Epithelial cell of esophagus (primary cell): ENCODE results near the gene CTNNA2.
"Not testable (repeated sequence)": the region's sequence is repeated elsewhere in the genome, so short reads cannot be mapped to it uniquely, and the experiment has no call there.

ENCODE experiments used
- DNase-seq: peaks from one replicate; pipeline ENCODE4 v3.0.0; 2010; ENCODE audit warnings: low read depth
- H3K4me3 ChIP-seq: 2 replicates; pipeline ENCODE4 v1.5.1; 2011; ENCODE audit warnings: mild to moderate bottlenecking, low read length, control low read depth
- TF ChIP-seq, protein P1 (sequence below): IDR thresholded peaks from 2 replicates; pipeline ENCODE4 v1.5.1; 2011; ENCODE audit warnings: low read depth, mild to moderate bottlenecking, low read length, control low read depth, inconsistent platforms; ENCODE audit not compliant: insufficient read depth; ENCODE audit errors: missing control alignments

CTNNA2 gene

DNA sequence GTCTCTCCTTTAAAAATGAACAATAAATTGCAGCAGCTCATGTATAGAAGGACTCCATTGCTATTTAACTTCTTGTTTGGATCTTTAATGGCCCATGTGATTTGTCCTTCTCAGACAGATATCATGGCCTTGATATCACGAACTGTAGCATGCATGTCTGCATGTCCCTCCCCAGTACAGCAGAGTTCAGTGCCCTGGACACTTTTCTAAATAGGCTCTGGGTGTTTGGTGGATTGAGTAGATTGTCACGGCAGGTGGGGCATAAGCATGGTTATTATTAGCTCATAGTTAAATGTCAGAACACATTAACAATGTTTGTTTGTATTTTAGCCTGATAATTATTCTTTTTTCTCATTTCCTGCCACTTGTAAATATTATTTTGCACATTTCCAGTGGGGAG lies 673.4 kb downstream of the CTNNA2 start:
- no peak overlapping the region for H3K4me3 ChIP-seq
- DNase-seq = no peak
- TF ChIP-seq, protein P1, sequence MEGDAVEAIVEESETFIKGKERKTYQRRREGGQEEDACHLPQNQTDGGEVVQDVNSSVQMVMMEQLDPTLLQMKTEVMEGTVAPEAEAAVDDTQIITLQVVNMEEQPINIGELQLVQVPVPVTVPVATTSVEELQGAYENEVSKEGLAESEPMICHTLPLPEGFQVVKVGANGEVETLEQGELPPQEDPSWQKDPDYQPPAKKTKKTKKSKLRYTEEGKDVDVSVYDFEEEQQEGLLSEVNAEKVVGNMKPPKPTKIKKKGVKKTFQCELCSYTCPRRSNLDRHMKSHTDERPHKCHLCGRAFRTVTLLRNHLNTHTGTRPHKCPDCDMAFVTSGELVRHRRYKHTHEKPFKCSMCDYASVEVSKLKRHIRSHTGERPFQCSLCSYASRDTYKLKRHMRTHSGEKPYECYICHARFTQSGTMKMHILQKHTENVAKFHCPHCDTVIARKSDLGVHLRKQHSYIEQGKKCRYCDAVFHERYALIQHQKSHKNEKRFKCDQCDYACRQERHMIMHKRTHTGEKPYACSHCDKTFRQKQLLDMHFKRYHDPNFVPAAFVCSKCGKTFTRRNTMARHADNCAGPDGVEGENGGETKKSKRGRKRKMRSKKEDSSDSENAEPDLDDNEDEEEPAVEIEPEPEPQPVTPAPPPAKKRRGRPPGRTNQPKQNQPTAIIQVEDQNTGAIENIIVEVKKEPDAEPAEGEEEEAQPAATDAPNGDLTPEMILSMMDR = no peak

DNA sequence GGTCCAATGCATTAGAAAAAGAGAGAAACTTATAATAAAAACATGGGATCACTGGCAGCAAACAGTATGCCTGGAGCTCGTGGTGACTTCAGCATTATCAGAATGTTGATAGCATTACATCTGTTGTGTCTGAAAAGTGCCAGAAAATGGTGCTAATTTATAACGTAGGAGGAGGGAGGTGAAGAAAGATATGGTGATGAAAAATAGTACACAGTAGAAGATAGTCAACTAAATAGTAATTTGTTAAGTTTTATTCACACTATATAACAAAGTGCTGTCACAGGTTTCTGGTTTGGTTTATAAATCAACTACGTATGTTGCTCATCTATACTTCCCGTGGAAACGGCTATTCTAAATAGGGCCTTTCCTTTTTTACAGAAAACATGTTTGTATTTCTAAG lies 674.3 kb downstream of the CTNNA2 start:
- no peak overlapping the region for H3K4me3 ChIP-seq
- TF ChIP-seq, protein P1 = no peak
- DNase-seq = no peak

DNA sequence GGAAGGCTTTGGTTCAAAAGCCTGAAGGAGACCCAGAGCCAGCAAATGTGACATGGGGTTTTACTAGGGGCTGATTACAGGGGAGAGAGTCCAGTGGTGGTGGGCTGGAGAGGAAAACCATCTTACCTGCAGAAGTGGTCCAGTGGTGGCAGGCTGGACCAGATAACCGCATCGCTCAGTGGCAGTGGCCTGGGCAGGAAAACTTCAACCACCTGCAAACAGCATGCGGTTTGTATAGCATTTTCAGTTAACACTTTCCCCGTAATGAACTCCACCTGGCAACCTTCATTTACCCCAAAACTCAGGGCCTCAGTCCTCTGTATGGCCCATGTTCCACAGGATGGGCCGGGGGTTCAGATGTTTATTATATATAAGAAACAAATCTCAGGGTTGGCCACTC lies 677.3 kb downstream of the CTNNA2 start:
- DNase-seq = no peak
- H3K4me3 ChIP-seq = no peak overlapping the region
- TF ChIP-seq, protein P1 = no peak

DNA sequence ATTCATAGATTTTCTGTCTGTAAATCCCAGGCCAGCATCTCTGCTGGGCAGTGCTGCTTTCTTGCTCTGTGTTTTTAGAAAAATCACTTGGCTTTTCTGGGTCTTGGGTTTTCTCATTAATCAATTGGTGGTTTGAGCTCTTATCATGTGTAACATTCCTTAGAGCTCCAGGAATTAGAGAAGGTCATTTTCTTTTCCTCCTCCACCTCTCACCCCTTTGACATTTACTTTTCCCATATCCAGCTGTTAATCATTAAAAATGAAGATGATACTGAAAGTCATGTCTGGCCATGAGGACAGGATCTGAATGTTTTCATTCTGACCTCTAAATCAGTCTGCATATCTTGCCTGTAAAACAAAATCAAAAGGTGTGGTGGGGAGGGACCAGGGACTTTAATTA lies 680.7 kb downstream of the CTNNA2 start:
- DNase-seq = no peak
- no peak overlapping the region for H3K4me3 ChIP-seq
- TF ChIP-seq, protein P1 = no peak

DNA sequence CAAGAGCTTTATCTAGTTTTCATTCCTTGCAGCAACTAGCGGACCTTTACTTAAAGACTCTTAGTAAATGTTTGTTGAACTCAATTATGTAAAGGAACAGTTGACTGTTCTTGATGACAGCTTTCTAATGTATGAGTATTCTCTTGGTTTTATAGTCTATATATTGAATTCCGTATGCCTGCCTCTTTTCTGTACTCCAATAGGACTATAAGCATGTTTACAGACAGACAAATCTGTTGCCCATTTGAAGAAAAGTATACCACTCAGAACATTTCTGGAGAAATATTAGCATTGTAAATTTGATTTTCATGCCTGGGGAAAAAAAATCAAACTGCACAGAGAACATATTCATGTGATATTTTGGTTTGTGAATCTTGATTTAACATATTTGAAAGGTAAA lies 682.2 kb downstream of the CTNNA2 start:
- no peak for DNase-seq
- TF ChIP-seq, protein P1 = no peak
- no peak overlapping the region for H3K4me3 ChIP-seq

DNA sequence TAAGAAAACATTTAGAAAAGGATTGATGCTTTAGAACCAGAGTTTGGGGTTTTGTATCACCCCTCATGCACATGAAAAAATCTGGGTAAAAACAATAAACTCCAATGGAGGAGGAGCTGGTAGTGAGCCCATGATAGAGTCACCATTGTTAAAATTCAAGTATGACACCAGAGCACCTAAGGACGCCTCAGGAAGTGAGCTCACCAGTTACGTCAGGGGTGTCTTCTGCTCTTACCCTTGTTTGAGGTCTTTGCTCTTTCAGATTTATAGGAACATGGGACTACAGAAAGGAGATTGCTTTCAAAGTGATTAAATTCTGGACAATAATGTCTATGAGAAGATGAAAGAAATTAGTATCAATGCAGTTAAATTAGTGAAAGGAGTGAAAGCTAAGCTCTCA lies 685.2 kb downstream of the CTNNA2 start:
- H3K4me3 ChIP-seq = no peak overlapping the region
- DNase-seq = no peak
- TF ChIP-seq, protein P1 = no peak

DNA sequence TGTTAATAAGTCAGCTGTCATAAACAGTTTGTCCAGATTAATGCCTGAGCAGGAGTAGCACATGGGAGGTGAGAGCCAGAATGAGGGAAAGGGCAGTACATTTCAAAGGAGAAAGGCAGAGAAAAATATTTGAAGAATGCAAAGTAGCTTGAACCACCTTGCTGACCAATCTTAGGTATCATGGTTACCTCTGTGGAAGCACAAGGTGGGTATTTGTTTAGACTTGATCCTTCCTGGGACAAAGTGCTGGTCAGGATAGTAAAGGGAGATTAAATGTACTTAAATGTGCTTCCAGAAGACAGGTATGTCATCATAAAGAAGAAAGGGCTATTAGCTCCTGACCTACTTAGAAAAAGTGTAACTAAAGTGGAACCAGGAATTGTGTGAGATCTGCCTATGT lies 686.7 kb downstream of the CTNNA2 start:
- H3K4me3 ChIP-seq = no peak overlapping the region
- no peak for DNase-seq
- TF ChIP-seq, protein P1 = no peak

DNA sequence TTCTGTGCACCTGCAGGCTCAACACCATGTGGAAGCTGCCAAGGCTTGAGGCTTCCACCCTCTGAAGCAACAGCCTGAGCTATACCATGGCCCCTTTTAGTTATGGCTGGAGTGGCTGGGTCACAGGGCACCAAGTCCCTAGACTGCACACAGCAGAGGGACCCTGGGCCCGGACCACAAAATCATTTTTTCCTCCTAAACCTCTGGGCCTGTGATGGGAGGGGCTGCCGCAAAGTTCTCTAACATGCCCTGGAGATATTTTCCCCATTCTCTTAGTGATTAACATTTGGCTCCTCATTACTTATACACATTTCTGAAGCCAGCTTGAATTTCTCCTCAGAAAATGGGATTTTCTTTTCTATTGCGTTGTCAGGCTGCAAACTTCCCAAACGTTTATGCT lies 691.1 kb downstream of the CTNNA2 start:
- H3K4me3 ChIP-seq, DNase-seq: not testable (repeated sequence)
